ENCODE data around the gene RAB10.

GRCh38 chr2:26058390-26058789, 24.5 kb downstream of the RAB10 start:
- TF ChIP-seq SUZ12 (IDR thresholded peaks at IDR 0.05; ENCODE audit: extremely low read depth, insufficient read depth, insufficient read length) (no peak), ZNF274 (IDR thresholded peaks at IDR 0.05; ENCODE audit: low read depth, low read length) (no peak)

Data from NT2/D1 (cell line).